ENCODE measurements around the gene CDH23. TPM values are rescaled to one million over a fixed set of nuclear protein-coding genes. Genes with fewer than 3 reads are reported as not detected.

The CDH23 gene
- total and polyA plus RNA-seq, 2 donors (not counting 1 experiment from before 2014, with no cell fraction given) = 0.01 to 0.17 TPM

- H3K4me1 ChIP-seq (ENCODE audit: control insufficient read depth, extremely low read depth, insufficient read depth, low read length) = peaks cover 7% of the 10 kb centered on the region
- H3K9ac ChIP-seq (ENCODE audit: insufficient read depth, low read length) = no peak overlapping the region
- DNase-seq (ENCODE audit: low read depth in 2 of 2) = no peak
- H2AFZ ChIP-seq (ENCODE audit: low read length) = no peak overlapping the region
- no peak overlapping the region for H3K27ac ChIP-seq (ENCODE audit: insufficient read depth, low read length)
- H3K9me3 ChIP-seq (ENCODE audit: control insufficient read depth, insufficient read depth, low read depth, low read length) = no peaks in the 10 kb centered on the region
- H3K79me2 ChIP-seq (ENCODE audit: control insufficient read depth, insufficient read depth, low read length) = no peaks in the 10 kb centered on the region
- no peaks in the 10 kb centered on the region for H3K36me3 ChIP-seq (ENCODE audit: control insufficient read depth, insufficient read depth, low read length)
- H3K4me2 ChIP-seq (ENCODE audit: extremely low read depth, insufficient read depth, low read length) = no peak overlapping the region
- peaks cover 4% of the 10 kb centered on the region for H3K27me3 ChIP-seq (ENCODE audit: control insufficient read depth, insufficient read depth, low read length)
- TF ChIP-seq EZH2 (IDR thresholded peaks at IDR 0.05; ENCODE audit: low read length, missing control alignments) (no peak), CTCF (conservative IDR thresholded peaks at IDR 0.05 in 1 of 2, IDR thresholded peaks at IDR 0.05 in 1 of 2; ENCODE audit: low read depth in 1 of 2, low read length in 2 of 2) (no peak)
- H4K20me1 ChIP-seq (ENCODE audit: control insufficient read depth, extremely low read depth, insufficient read depth, low read length) = no peaks in the 10 kb centered on the region
- H3K4me3 ChIP-seq (replicated peaks in 1 of 4; ENCODE audit: control extremely low read depth in 1 of 4, insufficient read depth in 1 of 4, low read depth in 3 of 4, low read length in 4 of 4) = no peak overlapping the region
Measured at GRCh38 chr10:71724539-71724938, 327.8 kb downstream of the CDH23 start.

- no peaks in the 10 kb centered on the region for H4K20me1 ChIP-seq (ENCODE audit: control insufficient read depth, extremely low read depth, insufficient read depth, low read length)
- H3K27me3 ChIP-seq (ENCODE audit: control insufficient read depth, insufficient read depth, low read length) = peaks cover 3% of the 10 kb centered on the region
- no peak overlapping the region for H3K9ac ChIP-seq (ENCODE audit: insufficient read depth, low read length)
- peaks cover 7% of the 10 kb centered on the region for H3K4me1 ChIP-seq (ENCODE audit: control insufficient read depth, extremely low read depth, insufficient read depth, low read length)
- no peak overlapping the region for H3K4me3 ChIP-seq (replicated peaks in 1 of 4; ENCODE audit: control extremely low read depth in 1 of 4, insufficient read depth in 1 of 4, low read depth in 3 of 4, low read length in 4 of 4)
- no peaks in the 10 kb centered on the region for H3K9me3 ChIP-seq (ENCODE audit: control insufficient read depth, insufficient read depth, low read depth, low read length)
- H3K79me2 ChIP-seq (ENCODE audit: control insufficient read depth, insufficient read depth, low read length) = no peaks in the 10 kb centered on the region
- TF ChIP-seq CTCF (conservative IDR thresholded peaks at IDR 0.05 in 1 of 2, IDR thresholded peaks at IDR 0.05 in 1 of 2; ENCODE audit: low read depth in 1 of 2, low read length in 2 of 2) = no peak
- TF ChIP-seq EZH2 (IDR thresholded peaks at IDR 0.05; ENCODE audit: low read length, missing control alignments) = no peak
- no peak overlapping the region for H3K4me2 ChIP-seq (ENCODE audit: extremely low read depth, insufficient read depth, low read length)
- no peak for DNase-seq (ENCODE audit: low read depth in 2 of 2)
- H3K36me3 ChIP-seq (ENCODE audit: control insufficient read depth, insufficient read depth, low read length) = no peaks in the 10 kb centered on the region
- no peak overlapping the region for H3K27ac ChIP-seq (ENCODE audit: insufficient read depth, low read length)
- H2AFZ ChIP-seq (ENCODE audit: low read length) = no peak overlapping the region
Measured at GRCh38 chr10:71725249-71725648, 328.5 kb downstream of the CDH23 start.

GRCh38 chr10:71725998-71726579, 329.4 kb downstream of the CDH23 start:
- peaks cover 7% of the 10 kb centered on the region for H3K4me1 ChIP-seq (ENCODE audit: control insufficient read depth, extremely low read depth, insufficient read depth, low read length)
- no peaks in the 10 kb centered on the region for H3K79me2 ChIP-seq (ENCODE audit: control insufficient read depth, insufficient read depth, low read length)
- TF ChIP-seq CTCF (conservative IDR thresholded peaks at IDR 0.05 in 1 of 2, IDR thresholded peaks at IDR 0.05 in 1 of 2; ENCODE audit: low read depth in 1 of 2, low read length in 2 of 2) = peak; percentile 28 to 45
- TF ChIP-seq EZH2 (IDR thresholded peaks at IDR 0.05; ENCODE audit: low read length, missing control alignments) = no peak
- no peaks in the 10 kb centered on the region for H3K36me3 ChIP-seq (ENCODE audit: control insufficient read depth, insufficient read depth, low read length)
- no peaks in the 10 kb centered on the region for H3K9me3 ChIP-seq (ENCODE audit: control insufficient read depth, insufficient read depth, low read depth, low read length)
- no peaks in the 10 kb centered on the region for H4K20me1 ChIP-seq (ENCODE audit: control insufficient read depth, extremely low read depth, insufficient read depth, low read length)
- H3K27ac ChIP-seq (ENCODE audit: insufficient read depth, low read length) = no peak overlapping the region
- peak; percentile 23 to 67 for DNase-seq (ENCODE audit: low read depth in 2 of 2)
- no peak overlapping the region for H3K4me3 ChIP-seq (replicated peaks in 1 of 4; ENCODE audit: control extremely low read depth in 1 of 4, insufficient read depth in 1 of 4, low read depth in 3 of 4, low read length in 4 of 4)
- no peak overlapping the region for H3K4me2 ChIP-seq (ENCODE audit: extremely low read depth, insufficient read depth, low read length)
- no peak overlapping the region for H2AFZ ChIP-seq (ENCODE audit: low read length)
- no peak overlapping the region for H3K9ac ChIP-seq (ENCODE audit: insufficient read depth, low read length)
- peaks cover 3% of the 10 kb centered on the region for H3K27me3 ChIP-seq (ENCODE audit: control insufficient read depth, insufficient read depth, low read length)

Measured in fibroblast of lung (primary cell).